H9 (cell line): ENCODE data around the gene TRPT1. TPM values are rescaled to one million over a fixed set of nuclear protein-coding genes. Genes with fewer than 3 reads are reported as not detected.
A peak's percentile ranks its signal among the peaks of the same experiment; 100 is the strongest.

ENCODE experiments used
- DNase-seq: peaks from one replicate; pipeline ENCODE4 v3.0.0-alpha.2; 2017
- H2AFZ ChIP-seq: one replicate; pipeline ENCODE4 v1.6.1; 2013; ENCODE audit warnings: mild to moderate bottlenecking, low read length, control low read depth, moderate library complexity
- H2AK5ac ChIP-seq: 2 replicates; pipeline ENCODE4 v1.6.1; 2013; ENCODE audit warnings: low read length, control low read depth, mixed read lengths; ENCODE audit not compliant: insufficient read length
- H2BK120ac ChIP-seq: one replicate; pipeline ENCODE4 v1.6.1; 2013; ENCODE audit warnings: low read depth, mild to moderate bottlenecking, low read length, control low read depth, inconsistent platforms; ENCODE audit not compliant: poor library complexity, severe bottlenecking
- H2BK12ac ChIP-seq: 2 replicates; pipeline ENCODE4 v1.6.1; 2013; ENCODE audit warnings: low read length, control low read depth, mixed read lengths, low read depth; ENCODE audit not compliant: insufficient read length
- H2BK15ac ChIP-seq: 2 replicates; pipeline ENCODE4 v1.6.1; 2013; ENCODE audit warnings: low read depth, low read length, control low read depth
- H2BK20ac ChIP-seq: one replicate; pipeline ENCODE4 v1.6.1; 2013; ENCODE audit warnings: low read depth, mild to moderate bottlenecking, low read length, control low read depth, inconsistent platforms; ENCODE audit not compliant: poor library complexity, severe bottlenecking
- H2BK5ac ChIP-seq: 2 replicates; pipeline ENCODE4 v1.6.1; 2013; ENCODE audit warnings: low read length, control low read depth, mixed read lengths; ENCODE audit not compliant: insufficient read length
- H3K14ac ChIP-seq: 2 replicates; pipeline ENCODE4 v1.6.1; 2013; ENCODE audit warnings: low read length, control low read depth; ENCODE audit not compliant: insufficient read depth
- H3K18ac ChIP-seq: 2 replicates; pipeline ENCODE4 v1.6.1; 2013; ENCODE audit warnings: low read depth, mild to moderate bottlenecking, mixed read lengths, low read length, control low read depth; ENCODE audit not compliant: insufficient read length
- H3K23ac ChIP-seq: 2 replicates; pipeline ENCODE4 v1.6.1; 2013; ENCODE audit warnings: low read length, control low read depth, mixed read lengths, low read depth; ENCODE audit not compliant: insufficient read length
- H3K23me2 ChIP-seq: 2 replicates; pipeline ENCODE4 v1.6.1; 2013; ENCODE audit warnings: low read depth, mild to moderate bottlenecking, mixed read lengths, low read length, control low read depth; ENCODE audit not compliant: insufficient read length, poor library complexity, severe bottlenecking
- H3K27ac ChIP-seq: 2 replicates; pipeline ENCODE4 v1.5.1; 2013; ENCODE audit warnings: low read length, control low read depth, mixed read lengths, low read depth; ENCODE audit not compliant: insufficient read length
- H3K27me3 ChIP-seq: 2 replicates; pipeline ENCODE4 v1.6.1; 2013; ENCODE audit warnings: low read length, control low read depth, inconsistent platforms; ENCODE audit not compliant: insufficient read depth
- H3K4ac ChIP-seq: 2 replicates; pipeline ENCODE4 v1.6.1; 2013; ENCODE audit warnings: low read depth, mild to moderate bottlenecking, control low read depth, inconsistent platforms, low read length, moderate library complexity
- H3K4me1 ChIP-seq: 2 replicates; pipeline ENCODE4 v1.6.1; 2013; ENCODE audit warnings: low read length, control low read depth, inconsistent platforms; ENCODE audit not compliant: insufficient read depth
- H3K4me2 ChIP-seq: 2 replicates; pipeline ENCODE4 v1.6.1; 2013; ENCODE audit warnings: low read length, control low read depth, mixed read lengths; ENCODE audit not compliant: insufficient read length, insufficient read depth
- H3K56ac ChIP-seq: 2 replicates; pipeline ENCODE4 v1.6.1; 2013; ENCODE audit warnings: low read depth, mild to moderate bottlenecking, mixed read lengths, low read length, control low read depth; ENCODE audit not compliant: insufficient read length
- H3K79me1 ChIP-seq: 2 replicates; pipeline ENCODE4 v1.6.1; 2013; ENCODE audit warnings: low read depth, mild to moderate bottlenecking, moderate library complexity, low read length, control low read depth, inconsistent platforms; ENCODE audit not compliant: insufficient read depth, poor library complexity, severe bottlenecking
- H3K79me2 ChIP-seq: 2 replicates; pipeline ENCODE4 v1.6.1; 2013; ENCODE audit warnings: low read length, control low read depth, inconsistent platforms; ENCODE audit not compliant: insufficient read depth
- H3K9ac ChIP-seq: 2 replicates; pipeline ENCODE4 v1.6.1; 2013; ENCODE audit warnings: low read length, control low read depth, mixed read lengths; ENCODE audit not compliant: insufficient read length; ENCODE audit errors: extremely low read depth
- H3K9me3 ChIP-seq: one replicate; pipeline ENCODE4 v1.6.1; 2013; ENCODE audit warnings: low read depth, low read length, inconsistent platforms; ENCODE audit not compliant: control insufficient read depth
- H3T11ph ChIP-seq: one replicate; pipeline ENCODE4 v1.6.1; 2013; ENCODE audit warnings: mild to moderate bottlenecking, low read length, control low read depth, inconsistent platforms
- H4K20me1 ChIP-seq: one replicate; pipeline ENCODE4 v1.6.1; 2013; ENCODE audit not compliant: control insufficient read depth, insufficient read length, insufficient read depth
- H4K5ac ChIP-seq: 2 replicates; pipeline ENCODE4 v1.6.1; 2013; ENCODE audit warnings: low read depth, mild to moderate bottlenecking, mixed read lengths, low read length, control low read depth; ENCODE audit not compliant: insufficient read length
- H4K8ac ChIP-seq: replicated peaks from 2 replicates; pipeline ENCODE4 v1.6.1; 2013; ENCODE audit warnings: low read length, control low read depth, mixed read lengths, low read depth; ENCODE audit not compliant: insufficient read length
- H4K91ac ChIP-seq: 2 replicates; pipeline ENCODE4 v1.6.1; 2013; ENCODE audit warnings: low read depth, mild to moderate bottlenecking, moderate library complexity, mixed read lengths, low read length, control low read depth; ENCODE audit not compliant: insufficient read length
- H3K27ac Mint-ChIP-seq, 3 experiments: 2 replicates in 2 of 3; 3 replicates in 1 of 3; pipeline ENCODE4 v1.8.0; 2020 to 2021; ENCODE audit warnings: mixed read lengths in 3 of 3, mild to moderate bottlenecking in 1 of 3, moderate library complexity in 1 of 3
- H3K27me3 Mint-ChIP-seq: 2 replicates; pipeline ENCODE4 v1.8.0; 2021; ENCODE audit warnings: low read depth, mild to moderate bottlenecking, moderate library complexity, mixed read lengths
- H3K36me3 Mint-ChIP-seq, 3 experiments: 2 replicates in 2 of 3; 3 replicates in 1 of 3; pipeline ENCODE4 v1.8.0; 2020 to 2021; ENCODE audit warnings: low read depth in 3 of 3, mixed read lengths in 3 of 3; ENCODE audit not compliant: insufficient read depth in 1 of 3
- H3K4me1 Mint-ChIP-seq, 2 experiments: 2 replicates each; pipeline ENCODE4 v1.8.0; 2020; ENCODE audit warnings: mixed read lengths in 2 of 2
- H3K4me3 Mint-ChIP-seq, 2 experiments: 2 replicates in 1 of 2; 3 replicates in 1 of 2; pipeline ENCODE4 v1.8.0; 2020 to 2021; ENCODE audit warnings: mild to moderate bottlenecking in 2 of 2, mixed read lengths in 2 of 2, moderate library complexity in 1 of 2
- H3K9me3 Mint-ChIP-seq, 2 experiments: 2 replicates in 1 of 2; 3 replicates in 1 of 2; pipeline ENCODE4 v1.8.0; 2020; ENCODE audit warnings: mild to moderate bottlenecking in 2 of 2, mixed read lengths in 2 of 2, moderate library complexity in 1 of 2
- WGBS: extraction: QIAGEN DNeasy Blood & Tissue Kit; methylation state at CpG from one replicate; pipeline ENCODE4 v1.1.7; 2013; ENCODE audit warnings: missing lambda C conversion rate, low lambda C conversion rate, mixed read lengths; ENCODE audit not compliant: insufficient read length; ENCODE audit errors: extremely low coverage; 5-methylcytosine and 5-hydroxymethylcytosine counted together
- total RNA-seq: library from RNA; stranded (reverse); gene quantifications from 2 replicates; pipeline ENCODE4 v1.2.1, GENCODE V29; 2021
- TF ChIP-seq, protein P1 (sequence below): fragments of 200-600 bp; sonication (generic); conservative IDR thresholded peaks from 3 replicates; pipeline ENCODE4 v1.8.0; 2021; ENCODE audit warnings: antibody characterized with exemption, mild to moderate bottlenecking

Gene TRPT1
- total RNA-seq, 1 experiment from 2014 or later = 33.6 TPM

DNA sequence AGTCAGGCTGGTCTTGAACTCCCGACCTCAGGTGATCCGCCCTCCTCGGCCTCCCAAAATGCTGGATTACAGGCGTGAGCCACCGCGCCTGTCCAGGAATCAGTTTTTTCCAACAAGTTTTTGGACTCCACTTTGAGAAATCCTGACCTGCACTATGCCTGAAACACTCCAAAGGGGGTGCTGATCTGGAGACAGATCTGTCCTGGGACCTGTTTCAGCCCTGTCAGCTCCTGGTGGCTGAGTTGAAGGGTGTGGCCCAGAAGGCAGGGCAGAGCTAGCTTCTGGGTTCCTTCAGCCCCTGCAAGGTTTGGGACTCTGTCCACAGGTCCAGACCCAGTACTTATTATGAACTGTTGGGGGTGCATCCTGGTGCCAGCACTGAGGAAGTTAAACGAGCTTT is 5.6 kb upstream of the TRPT1 start:
- peaks cover 25% of the 10 kb centered on the region for H3K23me2 ChIP-seq
- no CpG with 5 or more reads among the region's 7 CpGs for WGBS
- H3K9ac ChIP-seq = no peak overlapping the region
- H4K20me1 ChIP-seq = no peaks in the 10 kb centered on the region
- H3K27me3 ChIP-seq = no peaks in the 10 kb centered on the region; the same call in 1 of the 2 replicates
- H2BK12ac ChIP-seq = no peak overlapping the region
- no peaks in the 10 kb centered on the region for H3K79me2 ChIP-seq
- H3K9me3 ChIP-seq = no peaks in the 10 kb centered on the region
- H3K18ac ChIP-seq = no peak overlapping the region
- no peak overlapping the region for H3K27ac Mint-ChIP-seq
- H3K27me3 Mint-ChIP-seq = peaks cover 20% of the 10 kb centered on the region
- H3K27ac ChIP-seq = no peak overlapping the region
- H3K9me3 Mint-ChIP-seq = no peaks in the 10 kb centered on the region
- no peak overlapping the region for H2BK15ac ChIP-seq
- TF ChIP-seq, protein P1, sequence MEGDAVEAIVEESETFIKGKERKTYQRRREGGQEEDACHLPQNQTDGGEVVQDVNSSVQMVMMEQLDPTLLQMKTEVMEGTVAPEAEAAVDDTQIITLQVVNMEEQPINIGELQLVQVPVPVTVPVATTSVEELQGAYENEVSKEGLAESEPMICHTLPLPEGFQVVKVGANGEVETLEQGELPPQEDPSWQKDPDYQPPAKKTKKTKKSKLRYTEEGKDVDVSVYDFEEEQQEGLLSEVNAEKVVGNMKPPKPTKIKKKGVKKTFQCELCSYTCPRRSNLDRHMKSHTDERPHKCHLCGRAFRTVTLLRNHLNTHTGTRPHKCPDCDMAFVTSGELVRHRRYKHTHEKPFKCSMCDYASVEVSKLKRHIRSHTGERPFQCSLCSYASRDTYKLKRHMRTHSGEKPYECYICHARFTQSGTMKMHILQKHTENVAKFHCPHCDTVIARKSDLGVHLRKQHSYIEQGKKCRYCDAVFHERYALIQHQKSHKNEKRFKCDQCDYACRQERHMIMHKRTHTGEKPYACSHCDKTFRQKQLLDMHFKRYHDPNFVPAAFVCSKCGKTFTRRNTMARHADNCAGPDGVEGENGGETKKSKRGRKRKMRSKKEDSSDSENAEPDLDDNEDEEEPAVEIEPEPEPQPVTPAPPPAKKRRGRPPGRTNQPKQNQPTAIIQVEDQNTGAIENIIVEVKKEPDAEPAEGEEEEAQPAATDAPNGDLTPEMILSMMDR = no peak
- H3K4me1 ChIP-seq = 0 out of 2 replicates have a peak, but pooled peaks cover 3% of the 10 kb centered on the region
- no peak overlapping the region for H4K5ac ChIP-seq
- no peak overlapping the region for H2AK5ac ChIP-seq
- no peaks in the 10 kb centered on the region for H3K79me1 ChIP-seq
- H2BK120ac ChIP-seq = no peak overlapping the region
- no peak overlapping the region for H3K4ac ChIP-seq
- H4K91ac ChIP-seq = no peak overlapping the region
- peaks cover 27 to 37% of the 10 kb centered on the region in 2 experiments for H3K4me1 Mint-ChIP-seq
- H3K36me3 Mint-ChIP-seq = peaks cover 3% of the 10 kb centered on the region in 3 experiments; a peak in 4 of 7 replicates
- H3K4me2 ChIP-seq = no peak overlapping the region
- H2AFZ ChIP-seq = no peak overlapping the region
- no peak overlapping the region for H2BK5ac ChIP-seq
- H3T11ph ChIP-seq = no peak overlapping the region
- DNase-seq = no peak
- H3K14ac ChIP-seq = no peak overlapping the region
- H3K4me3 Mint-ChIP-seq = peak overlapping the region; percentile 74 to 91
- no peak overlapping the region for H3K23ac ChIP-seq
- no peak overlapping the region for H4K8ac ChIP-seq
- no peak overlapping the region for H2BK20ac ChIP-seq
- H3K56ac ChIP-seq = no peak overlapping the region
